Bronchial epithelial cell (primary cell): Measurements from ENCODE around the gene IL17B. TPM values are rescaled to one million over a fixed set of nuclear protein-coding genes. Genes with fewer than 3 reads are reported as not detected.

Source experiments
- DNase-seq: peaks from one replicate; pipeline ENCODE4 v3.0.0-alpha.2; 2010; ENCODE audit warnings: low read depth
- FAIRE-seq: peaks from 2 replicates; lab custom pipeline; 2011; peaks lifted over from hg19 to GRCh38; lab: Jason Lieb, UNC
- H3K27me3 ChIP-seq: 2 replicates; pipeline ENCODE4 v1.5.1; 2011; ENCODE audit warnings: low read length; ENCODE audit not compliant: control insufficient read depth, insufficient read depth
- H3K36me3 ChIP-seq: 2 replicates; pipeline ENCODE4 v1.5.1; 2011; ENCODE audit warnings: low read length; ENCODE audit not compliant: control insufficient read depth, insufficient read depth
- H3K4me3 ChIP-seq: 2 replicates; pipeline ENCODE4 v1.5.1; 2011; ENCODE audit warnings: mild to moderate bottlenecking, low read depth, low read length, control low read depth
- CTCF ChIP-seq: IDR thresholded peaks from 2 replicates; pipeline ENCODE4 v1.5.1; 2011; ENCODE audit warnings: mild to moderate bottlenecking, moderate library complexity, low read length, control low read depth, inconsistent platforms; ENCODE audit not compliant: insufficient read depth, severe bottlenecking
- total RNA-seq: library from RNA; depleted of rRNA; stranded (reverse); fragments of >200 nt; gene quantifications from 2 replicates; pipeline ENCODE4 v1.2.1, GENCODE V29; 2014

IL17B gene
- total RNA-seq, 1 donor from 2014 or later = not detected

- Histone ChIP-seq H3K27me3 (peaks cover 3% of the 10 kb centered on the region), H3K36me3 (no peaks in the 10 kb centered on the region), H3K4me3 (no peak overlapping the region)
- FAIRE-seq = no peak
- no peak for TF ChIP-seq CTCF
- no peak for DNase-seq
Measured at GRCh38 chr5:149412783-149413476, 33.8 kb upstream of the IL17B start.

GRCh38 chr5:149411738-149412519 is 32.8 kb upstream of the IL17B start:
- FAIRE-seq = no peak
- H3K4me3 ChIP-seq = no peak overlapping the region

GRCh38 chr5:149410721-149411432 is 31.8 kb upstream of the IL17B start:
- no peaks in the 10 kb centered on the region for H3K36me3 ChIP-seq
- DNase-seq (no peak), FAIRE-seq (no peak)
- TF ChIP-seq CTCF = no peak
- no peak overlapping the region for H3K4me3 ChIP-seq
- peaks cover 3% of the 10 kb centered on the region for H3K27me3 ChIP-seq

More at GRCh38 chr5:149411738-149412519, 32.8 kb upstream of the IL17B start:
- Histone ChIP-seq H3K27me3 (peaks cover 3% of the 10 kb centered on the region), H3K36me3 (no peaks in the 10 kb centered on the region)
- no peak for TF ChIP-seq CTCF
- no peak for DNase-seq

GRCh38 chr5:149410071-149410470 is 31.0 kb upstream of the IL17B start:
- no peak for FAIRE-seq
- no peak for TF ChIP-seq CTCF
- Histone ChIP-seq H3K27me3 (peaks cover 3% of the 10 kb centered on the region), H3K4me3 (no peak overlapping the region), H3K36me3 (no peaks in the 10 kb centered on the region)
- DNase-seq = no peak

- TF ChIP-seq CTCF = no peak
- Histone ChIP-seq H3K4me3 (no peak overlapping the region), H3K27me3 (peaks cover 3% of the 10 kb centered on the region), H3K36me3 (no peaks in the 10 kb centered on the region)
- FAIRE-seq (no peak), DNase-seq (no peak)
Measured at GRCh38 chr5:149409268-149409948, 30.3 kb upstream of the IL17B start.
